GM10847 (cell line): ENCODE data around the gene CAMK2D.

Experiments used
- POLR2A ChIP-seq: IDR thresholded peaks from 2 replicates; pipeline ENCODE4 v1.6.1; 2011; ENCODE audit not compliant: insufficient read length; ENCODE audit errors: extremely low read depth

Gene CAMK2D

GRCh38 chr4:113564493-113564892 lies 197.0 kb downstream of the CAMK2D start:
- TF ChIP-seq POLR2A = no peak

GRCh38 chr4:113563691-113564378 lies 197.7 kb downstream of the CAMK2D start:
- TF ChIP-seq POLR2A = no peak

GRCh38 chr4:113561758-113562157 lies 199.8 kb downstream of the CAMK2D start:
- no peak for TF ChIP-seq POLR2A

- TF ChIP-seq POLR2A = no peak
Measured at GRCh38 chr4:113561092-113561491, 200.4 kb downstream of the CAMK2D start.

- TF ChIP-seq POLR2A = no peak
Measured at GRCh38 chr4:113560579-113560978, 201.0 kb downstream of the CAMK2D start.

GRCh38 chr4:113559947-113560346 lies 201.6 kb downstream of the CAMK2D start:
- TF ChIP-seq POLR2A = no peak

GRCh38 chr4:113556382-113557134 lies 205.0 kb downstream of the CAMK2D start:
- no peak for TF ChIP-seq POLR2A

- no peak for TF ChIP-seq POLR2A
Measured at GRCh38 chr4:113555868-113556267, 205.7 kb downstream of the CAMK2D start.

- TF ChIP-seq POLR2A = no peak
Measured at GRCh38 chr4:113553082-113553481, 208.5 kb downstream of the CAMK2D start.

GRCh38 chr4:113550510-113550909 lies 211.0 kb downstream of the CAMK2D start:
- no peak for TF ChIP-seq POLR2A

- no peak for TF ChIP-seq POLR2A
Measured at GRCh38 chr4:113548303-113548702, 213.2 kb downstream of the CAMK2D start.

- TF ChIP-seq POLR2A = no peak
Measured at GRCh38 chr4:113547487-113548042, 214.0 kb downstream of the CAMK2D start.

GRCh38 chr4:113541933-113542332 lies 219.6 kb downstream of the CAMK2D start:
- TF ChIP-seq POLR2A = no peak

GRCh38 chr4:113540859-113541258 lies 220.7 kb downstream of the CAMK2D start:
- no peak for TF ChIP-seq POLR2A

- no peak for TF ChIP-seq POLR2A
Measured at GRCh38 chr4:113539408-113539807, 222.1 kb downstream of the CAMK2D start.

- no peak for TF ChIP-seq POLR2A
Measured at GRCh38 chr4:113537628-113538027, 223.9 kb downstream of the CAMK2D start.
